ENCODE results near the gene TMPRSS13. TPM values are rescaled to one million over a fixed set of nuclear protein-coding genes. Genes with fewer than 3 reads are reported as not detected.

The TMPRSS13 gene
- total and polyA plus RNA-seq, 9 of the 15 experiments (the other 6 are each of a cell fraction or from before 2014, with no cell fraction given), result 0.11 to 0.29 (median 0.15) TPM

DNA sequence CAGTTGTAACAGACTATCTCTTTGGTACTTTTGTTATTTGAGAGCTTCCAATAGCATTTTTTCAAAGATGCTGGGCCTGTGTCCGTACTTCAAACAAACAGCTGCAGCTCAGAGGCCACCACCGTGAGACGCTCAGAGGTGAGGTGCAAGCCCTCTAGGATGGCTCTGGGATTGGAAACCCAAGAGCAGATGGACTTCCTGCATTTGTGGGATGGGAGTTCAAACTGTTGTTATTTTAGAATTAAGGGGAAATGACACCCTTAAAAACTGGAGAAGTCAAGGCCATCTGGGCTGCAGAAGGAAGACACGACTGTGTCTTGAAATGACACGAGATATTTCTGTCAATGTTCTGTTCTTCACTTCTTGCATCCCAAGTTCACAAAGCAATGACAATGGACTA, 47.8 kb upstream of the TMPRSS13 start (continued):
- TF ChIP-seq, protein P1, sequence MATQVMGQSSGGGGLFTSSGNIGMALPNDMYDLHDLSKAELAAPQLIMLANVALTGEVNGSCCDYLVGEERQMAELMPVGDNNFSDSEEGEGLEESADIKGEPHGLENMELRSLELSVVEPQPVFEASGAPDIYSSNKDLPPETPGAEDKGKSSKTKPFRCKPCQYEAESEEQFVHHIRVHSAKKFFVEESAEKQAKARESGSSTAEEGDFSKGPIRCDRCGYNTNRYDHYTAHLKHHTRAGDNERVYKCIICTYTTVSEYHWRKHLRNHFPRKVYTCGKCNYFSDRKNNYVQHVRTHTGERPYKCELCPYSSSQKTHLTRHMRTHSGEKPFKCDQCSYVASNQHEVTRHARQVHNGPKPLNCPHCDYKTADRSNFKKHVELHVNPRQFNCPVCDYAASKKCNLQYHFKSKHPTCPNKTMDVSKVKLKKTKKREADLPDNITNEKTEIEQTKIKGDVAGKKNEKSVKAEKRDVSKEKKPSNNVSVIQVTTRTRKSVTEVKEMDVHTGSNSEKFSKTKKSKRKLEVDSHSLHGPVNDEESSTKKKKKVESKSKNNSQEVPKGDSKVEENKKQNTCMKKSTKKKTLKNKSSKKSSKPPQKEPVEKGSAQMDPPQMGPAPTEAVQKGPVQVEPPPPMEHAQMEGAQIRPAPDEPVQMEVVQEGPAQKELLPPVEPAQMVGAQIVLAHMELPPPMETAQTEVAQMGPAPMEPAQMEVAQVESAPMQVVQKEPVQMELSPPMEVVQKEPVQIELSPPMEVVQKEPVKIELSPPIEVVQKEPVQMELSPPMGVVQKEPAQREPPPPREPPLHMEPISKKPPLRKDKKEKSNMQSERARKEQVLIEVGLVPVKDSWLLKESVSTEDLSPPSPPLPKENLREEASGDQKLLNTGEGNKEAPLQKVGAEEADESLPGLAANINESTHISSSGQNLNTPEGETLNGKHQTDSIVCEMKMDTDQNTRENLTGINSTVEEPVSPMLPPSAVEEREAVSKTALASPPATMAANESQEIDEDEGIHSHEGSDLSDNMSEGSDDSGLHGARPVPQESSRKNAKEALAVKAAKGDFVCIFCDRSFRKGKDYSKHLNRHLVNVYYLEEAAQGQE (IDR thresholded peaks at IDR 0.05; ENCODE audit: borderline replicate concordance), result no peak
- TF ChIP-seq, protein P1 (CRISPR knock-in tag; IDR thresholded peaks at IDR 0.05; ENCODE audit: low read depth), result no peak
- no peak for TF ChIP-seq ZNF507 (tag; conservative IDR thresholded peaks at IDR 0.05)
- no peak for TF ChIP-seq ZNF347 (CRISPR knock-in tag; IDR thresholded peaks at IDR 0.05; ENCODE audit: low read depth)
- no peak for TF ChIP-seq NRF1 (conservative IDR thresholded peaks at IDR 0.05 in 1 of 2, IDR thresholded peaks at IDR 0.05 in 1 of 2)
- TF ChIP-seq, protein P2, sequence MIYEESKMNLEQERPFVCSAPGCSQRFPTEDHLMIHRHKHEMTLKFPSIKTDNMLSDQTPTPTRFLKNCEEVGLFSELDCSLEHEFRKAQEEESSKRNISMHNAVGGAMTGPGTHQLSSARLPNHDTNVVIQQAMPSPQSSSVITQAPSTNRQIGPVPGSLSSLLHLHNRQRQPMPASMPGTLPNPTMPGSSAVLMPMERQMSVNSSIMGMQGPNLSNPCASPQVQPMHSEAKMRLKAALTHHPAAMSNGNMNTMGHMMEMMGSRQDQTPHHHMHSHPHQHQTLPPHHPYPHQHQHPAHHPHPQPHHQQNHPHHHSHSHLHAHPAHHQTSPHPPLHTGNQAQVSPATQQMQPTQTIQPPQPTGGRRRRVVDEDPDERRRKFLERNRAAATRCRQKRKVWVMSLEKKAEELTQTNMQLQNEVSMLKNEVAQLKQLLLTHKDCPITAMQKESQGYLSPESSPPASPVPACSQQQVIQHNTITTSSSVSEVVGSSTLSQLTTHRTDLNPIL (CRISPR knock-in tag; IDR thresholded peaks at IDR 0.05), result no peak

Measured in K562 (cell line).